Heart left ventricle (tissue), 13 donors: ENCODE results near the gene TCIRG1.
A peak's percentile ranks its signal among the peaks of the same experiment; 100 is the strongest.

ENCODE experiments used
- CTCF ChIP-seq, 12 donors: fragments of 200-600 bp; sonication (generic) in 4 of 12; IDR thresholded peaks; one replicate each; pipeline versions ENCODE4 v1.5.0 to v1.8.0; 2018 to 2022; ENCODE audit warnings: antibody characterized with exemption in 12 of 12, mild to moderate bottlenecking in 5 of 12
- POLR2A ChIP-seq, 2 donors: fragments of 450-650 bp; IDR thresholded peaks; one replicate each; pipeline ENCODE4 v1.6.1; 2017; ENCODE audit warnings: antibody characterized with exemption in 2 of 2, mild to moderate bottlenecking in 2 of 2, moderate library complexity in 2 of 2
- donor health status: ischemic (EF 13 %, LVEDD 7.1; RV severe dilation, severe dysfunction).
- donor health status: DM: no; HTN: yes; CAD: no.
- donor health status: DM: no; HTN: no; CAD: no.
- donor health status: ischemic (EF 25% LVEDD 6.9; RV normal size, moderate dysfunction).
- donor health status: ischemic (EF 25% LVEDD 5.7; RV mildly dilated, moderate dysfunction).
- donor health status: ischemic (EF 35%, LVEDD 5.7; RV mildly dilated, moderate dysfunction).
- donor health status: nonischemic (EF 11% LVEDD 7.7; RV severe dilation, severe dysfunction).
- donor health status: DM: yes; HTN: yes; CAD: no.
- donor health status: PGD.
- donor health status: ischemic (EF 29% LVEDD 5.4; RV normal size, mild dysfunction).
- donor health status: nonischemic (EF 23%, LVEDD 6.1; RV moderate dilation, normal function).

GRCh38 chr11:68076371-68077042, 37.7 kb downstream of the TCIRG1 start:
- TF ChIP-seq CTCF (IDR thresholded peaks at IDR 0.05) (peak in 5 of 12 donors; percentile 16 to 25 (median 21)), POLR2A (IDR thresholded peaks at IDR 0.05) (no peak)
